GM19238 (cell line): Measurements from ENCODE around the gene NACC1.
"Not testable (repeated sequence)": the region's sequence is repeated elsewhere in the genome, so short reads cannot be mapped to it uniquely, and the experiment has no call there.

Experiments
- DNase-seq: peaks from one replicate; pipeline ENCODE4 v3.0.0; 2011; ENCODE audit warnings: low spot score; ENCODE audit not compliant: insufficient read length

NACC1 gene

DNA sequence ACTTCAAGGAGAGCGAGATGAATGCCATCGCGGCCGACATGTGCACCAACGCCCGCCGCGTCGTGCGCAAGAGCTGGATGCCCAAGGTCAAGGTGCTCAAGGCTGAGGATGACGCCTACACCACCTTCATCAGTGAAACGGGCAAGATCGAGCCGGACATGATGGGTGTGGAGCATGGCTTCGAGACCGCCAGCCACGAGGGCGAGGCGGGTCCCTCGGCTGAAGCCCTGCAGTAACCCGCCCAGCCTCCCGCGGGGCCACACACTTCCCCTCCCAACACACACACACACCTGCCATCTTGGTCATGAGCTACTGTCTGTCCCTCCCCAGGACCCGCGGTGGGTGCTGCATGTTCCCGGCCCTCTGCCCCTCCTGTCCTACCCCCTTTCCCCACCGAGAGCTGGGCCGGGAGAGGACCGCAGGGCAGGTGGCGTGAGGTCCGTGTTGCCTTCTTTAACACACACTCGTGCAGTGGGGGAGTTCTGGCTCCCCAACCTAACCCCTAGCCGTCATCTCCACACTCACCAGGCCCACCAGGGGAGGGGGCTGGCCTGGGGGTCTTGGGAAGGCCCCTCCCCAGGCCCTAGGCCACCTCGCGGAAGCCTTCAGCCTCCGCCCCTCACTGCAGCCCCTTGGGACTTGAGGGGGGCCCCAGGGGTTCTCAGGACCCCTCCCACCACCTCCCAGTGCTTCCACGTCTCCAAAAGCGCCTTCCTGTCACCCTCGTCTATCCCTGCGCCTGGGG, 20.3 kb downstream of the NACC1 start:
- DNase-seq: no peak

DNA sequence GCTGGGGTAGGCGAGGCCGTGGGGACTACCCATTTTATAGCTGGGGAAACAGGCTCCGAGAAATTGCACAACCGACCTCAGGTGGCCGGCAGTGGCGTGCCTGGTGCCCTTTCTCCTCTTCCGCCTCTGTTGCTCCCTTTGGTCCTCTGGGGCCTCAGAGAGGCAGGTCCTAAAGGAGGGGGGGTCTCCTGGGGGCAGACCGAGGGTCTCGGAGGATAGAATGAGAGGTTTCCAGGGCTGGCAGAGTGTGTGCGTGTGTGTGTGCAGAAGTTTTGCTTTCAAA, 20.8 kb downstream of the NACC1 start:
- no peak for DNase-seq

DNA sequence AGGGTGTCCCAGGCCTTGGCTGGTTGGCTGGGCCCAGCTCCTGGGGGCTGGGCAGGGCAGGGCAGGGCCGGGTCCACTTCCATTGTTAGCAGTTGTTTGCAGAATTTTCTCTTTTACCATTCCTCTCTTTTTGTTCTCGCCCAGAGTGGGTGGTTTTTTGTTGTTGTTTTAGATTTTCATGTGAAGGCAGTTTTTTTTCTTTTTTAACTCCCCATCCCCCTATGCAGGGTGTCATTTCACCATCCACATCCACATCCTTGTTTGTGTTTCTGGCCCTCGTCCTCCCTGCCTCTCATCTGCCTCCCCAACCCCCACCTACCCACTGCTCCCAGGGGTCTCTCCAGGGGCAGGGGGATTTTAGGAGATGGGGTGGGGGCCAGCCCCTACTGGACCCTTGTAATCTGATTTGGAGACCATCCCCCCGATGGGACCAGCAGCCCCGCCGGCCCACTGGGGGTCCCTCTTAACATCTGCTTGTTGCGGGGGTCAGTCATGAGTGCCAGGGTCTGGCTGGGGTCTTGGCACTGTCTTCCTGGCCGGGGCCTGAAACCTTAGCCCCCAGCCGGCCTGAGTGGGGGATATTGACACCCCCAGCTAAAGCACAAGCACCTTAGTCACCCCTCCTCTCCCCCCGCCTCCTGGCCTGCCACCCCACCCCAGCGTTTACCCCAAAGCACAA, 21.7 kb downstream of the NACC1 start:
- no peak for DNase-seq

DNA sequence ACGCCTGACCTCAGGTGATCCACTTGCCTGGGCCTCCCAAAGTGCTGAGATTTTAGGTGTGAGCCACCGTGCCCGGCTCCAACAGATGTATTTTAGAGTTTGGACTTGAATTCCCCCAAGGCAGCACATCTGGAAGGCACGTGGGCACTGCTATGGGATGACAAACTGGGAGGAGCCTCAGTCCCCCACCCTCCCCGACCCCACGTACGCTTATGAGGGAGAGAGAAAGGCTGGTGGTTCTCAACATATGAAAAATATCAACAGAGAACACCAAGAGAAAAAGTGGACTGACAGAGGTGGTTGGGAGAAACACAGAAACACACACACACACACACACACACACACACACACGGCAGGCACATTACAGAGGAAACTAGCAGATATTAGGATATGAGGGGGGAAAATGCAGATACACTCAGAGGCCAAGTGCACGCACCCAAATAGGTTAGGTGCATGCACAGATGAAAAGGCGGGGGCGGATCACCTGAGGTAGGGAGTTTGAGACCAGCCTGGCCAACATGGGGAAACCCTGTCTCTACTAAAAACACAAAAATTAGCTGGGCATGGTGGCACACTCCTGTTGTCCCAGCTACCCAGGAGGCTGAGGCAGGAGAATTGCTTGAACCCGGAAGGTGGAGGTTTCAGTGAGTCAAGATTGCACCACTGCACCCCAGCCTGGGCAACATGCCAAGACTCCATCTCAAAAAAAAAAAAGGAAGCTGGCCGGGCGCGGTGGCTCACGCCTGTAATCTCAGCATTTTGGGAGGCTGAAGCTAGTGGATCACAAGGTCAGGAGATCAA, 28.9 kb downstream of the NACC1 start:
- DNase-seq: no peak

DNA sequence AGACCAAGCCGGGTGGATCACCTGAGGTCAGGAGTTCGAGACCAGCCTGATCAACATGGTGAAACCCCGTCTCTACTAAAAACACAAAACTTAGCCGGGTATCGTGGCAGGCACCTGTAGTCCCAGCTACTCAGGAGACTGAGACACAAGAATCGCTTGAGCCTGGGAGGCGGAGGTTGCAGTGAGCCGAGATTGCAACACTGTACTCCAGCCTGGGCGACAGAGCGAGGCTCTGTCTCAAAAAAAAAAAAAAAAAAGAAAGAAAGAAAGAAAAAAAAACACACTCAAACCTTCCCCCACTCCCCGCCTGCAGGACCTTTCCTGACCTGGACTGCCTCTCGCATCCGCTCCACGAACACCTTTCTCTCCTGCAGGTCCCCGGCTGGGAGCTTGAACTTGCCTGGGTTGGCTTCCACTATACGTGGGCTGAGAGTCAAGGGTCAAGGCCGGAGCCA, 31.1 kb downstream of the NACC1 start:
- DNase-seq: not testable (repeated sequence)

DNA sequence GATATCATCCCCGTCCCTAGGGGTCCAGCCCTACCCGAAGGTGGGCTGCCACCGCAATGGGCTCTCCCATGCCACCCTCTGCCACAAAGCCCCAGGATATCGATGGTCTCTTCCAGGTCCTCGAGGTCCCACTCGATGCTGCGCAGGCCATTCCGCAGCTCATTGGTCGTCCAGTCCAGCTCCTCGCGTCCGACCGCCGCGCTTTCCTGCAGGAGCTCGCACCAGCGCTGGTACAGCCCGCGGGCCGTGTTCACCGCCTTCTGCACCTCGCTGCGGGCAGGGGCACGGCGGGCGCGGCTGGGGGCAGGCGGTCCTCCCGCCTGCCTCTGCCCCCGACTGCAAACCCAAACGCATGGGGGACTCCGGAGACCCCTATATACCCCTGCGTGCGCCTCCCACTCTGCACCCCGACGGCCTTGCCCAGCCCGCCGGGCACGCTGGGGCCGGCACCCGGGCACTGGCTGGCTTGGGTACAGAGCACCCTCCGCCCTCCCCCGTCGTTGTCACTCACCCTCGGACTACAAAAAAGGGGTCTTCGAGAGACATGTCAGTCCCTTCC, 31.6 kb downstream of the NACC1 start:
- no peak for DNase-seq

DNA sequence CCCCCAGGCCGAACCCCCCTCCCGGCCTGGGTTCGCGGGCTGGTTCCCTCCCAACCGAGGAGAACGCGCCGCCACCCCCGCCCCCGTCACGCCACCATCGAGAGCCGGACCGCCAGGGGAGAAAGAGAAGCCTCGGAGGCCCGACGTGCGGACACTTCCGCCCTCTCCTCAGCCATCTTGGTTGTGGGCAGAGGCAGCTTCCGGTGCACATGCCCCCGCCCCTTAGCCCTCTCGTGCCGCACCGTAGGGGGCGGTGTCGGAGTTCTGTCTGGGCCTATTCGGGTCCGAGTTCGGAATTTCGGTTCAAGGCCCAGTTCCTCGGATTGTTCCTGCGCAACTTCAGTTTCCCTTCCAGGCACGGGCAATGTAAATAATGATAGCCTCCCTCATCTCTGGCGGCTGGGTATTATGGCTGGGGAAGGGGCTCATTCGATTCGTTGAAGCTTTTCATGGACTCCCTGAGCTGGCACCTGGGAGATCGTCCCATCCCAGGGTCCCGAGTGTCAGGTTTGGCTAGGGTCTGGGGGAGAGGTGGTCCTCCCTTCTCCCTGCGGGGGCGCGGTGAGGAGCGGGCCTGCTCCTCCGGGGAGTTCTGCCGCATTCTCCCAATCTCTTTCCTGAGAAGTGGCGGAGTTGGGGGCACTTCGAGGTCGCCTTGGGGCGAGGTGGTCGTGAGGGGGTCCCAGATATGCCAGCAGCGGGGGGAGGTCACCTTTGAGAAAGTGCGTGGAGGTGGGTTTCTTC, 32.3 kb downstream of the NACC1 start, which contains the start of the genes IER2 and STX10:
TSS of gene IER2 (plus strand) at position 225 of the 744 bp plus-strand sequence. CDS start 2,776 bp downstream, outside the sequence.
TSS of gene STX10 (minus strand) at position 189 of the 744 bp plus-strand sequence. CDS start 202 bp downstream, outside the sequence.
- peak; percentile 90 for DNase-seq

DNA sequence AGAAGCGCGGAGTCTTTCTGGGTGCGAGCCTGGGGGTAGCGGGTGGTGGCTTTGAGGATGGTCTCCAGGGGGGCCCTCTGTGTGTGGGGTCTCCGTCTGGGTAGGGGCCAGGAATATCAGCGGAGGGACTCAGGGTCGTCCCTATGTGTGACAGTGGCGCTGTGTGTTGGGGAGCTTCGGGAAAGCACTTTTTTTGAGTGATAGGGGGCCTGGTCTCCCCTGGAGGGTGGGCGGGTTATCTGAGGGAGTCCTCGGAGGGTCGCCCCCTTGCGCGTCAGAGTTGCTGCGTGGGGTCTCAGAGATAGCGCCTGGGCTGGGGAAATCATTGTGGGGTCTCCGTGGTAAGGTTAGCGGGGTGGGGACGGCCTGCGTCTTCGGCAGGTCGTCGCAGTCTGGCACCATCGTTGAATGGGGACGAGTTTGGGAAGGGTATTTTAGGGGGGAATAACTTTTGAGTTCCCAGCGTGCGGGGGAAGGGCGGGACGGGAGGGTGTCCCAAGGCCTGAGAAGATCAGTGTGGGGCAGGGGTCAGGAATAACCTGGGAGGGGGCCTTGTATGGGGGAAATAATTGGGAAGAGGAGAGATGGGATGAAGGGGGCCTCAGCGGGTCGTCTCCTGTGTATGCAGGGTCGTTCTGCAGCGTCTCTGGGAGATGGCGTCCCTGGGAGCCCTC, 33.0 kb downstream of the NACC1 start:
- no peak for DNase-seq

DNA sequence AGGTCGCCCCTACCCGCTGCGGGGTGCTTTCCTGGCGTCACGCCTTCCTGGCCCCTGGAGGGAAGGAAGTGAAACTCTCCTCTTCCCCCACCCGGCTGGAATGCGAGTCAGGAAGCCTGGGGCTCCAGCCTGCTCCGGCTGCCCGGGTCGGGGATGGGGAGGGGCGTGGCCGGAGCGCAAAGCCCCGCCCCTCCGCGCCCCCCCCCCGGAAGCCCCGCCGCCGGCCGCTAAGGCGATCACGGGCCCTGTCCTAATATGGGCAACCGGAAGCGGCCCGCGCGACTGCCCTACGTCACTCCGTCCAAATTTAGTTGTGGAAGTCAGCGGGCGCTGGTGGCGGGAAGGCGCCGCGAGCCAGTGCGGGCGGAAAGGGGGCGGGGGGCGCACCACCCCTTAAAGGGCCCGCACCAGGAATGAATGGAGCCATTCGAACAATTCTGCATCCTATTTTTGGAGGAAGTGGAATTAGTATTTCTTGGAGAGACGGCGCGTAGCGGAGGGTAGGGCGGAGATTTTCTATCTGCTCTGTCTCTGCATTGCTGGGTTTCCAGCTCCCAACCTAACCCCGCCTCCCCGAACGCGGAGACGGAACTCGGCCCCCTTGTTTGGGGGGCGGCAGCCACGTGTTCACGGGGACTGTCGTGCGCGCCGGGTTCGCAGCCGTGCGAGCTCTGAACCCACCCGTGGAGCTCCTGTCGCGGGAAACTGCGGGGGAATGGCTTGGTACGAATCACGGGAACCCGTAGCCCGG, 33.7 kb downstream of the NACC1 start:
- DNase-seq: peak; percentile 80

DNA sequence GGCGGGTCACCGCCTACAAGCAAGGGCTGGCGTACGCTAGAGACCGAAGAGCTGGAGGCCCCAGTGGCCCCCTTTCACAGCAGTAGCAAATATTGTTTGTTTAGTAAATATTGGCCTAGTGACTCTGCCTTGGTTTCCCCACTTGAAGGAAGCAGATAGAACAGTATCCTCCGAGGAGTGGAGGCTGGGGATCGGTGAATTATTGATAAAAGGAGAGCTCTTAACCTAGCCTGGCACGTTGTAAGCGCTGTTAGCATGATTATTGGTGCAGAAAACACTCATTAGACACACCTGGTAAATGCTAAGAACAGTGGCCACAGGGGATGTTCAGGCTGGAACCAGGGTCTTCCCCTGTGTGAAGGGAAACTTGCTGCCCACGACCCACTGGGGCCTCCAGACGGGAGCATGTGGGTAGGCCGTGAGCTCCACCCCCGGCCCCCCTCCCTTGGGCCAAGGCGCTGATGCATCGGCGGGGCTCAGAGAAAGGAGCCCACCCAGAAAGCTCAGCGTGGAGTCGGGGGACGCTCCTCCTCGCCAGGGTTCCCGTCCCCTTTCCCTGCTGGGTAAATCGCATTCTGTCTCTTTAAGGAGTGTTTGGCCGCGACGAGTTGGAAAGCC, 34.4 kb downstream of the NACC1 start:
- peak; percentile 24 for DNase-seq

DNA sequence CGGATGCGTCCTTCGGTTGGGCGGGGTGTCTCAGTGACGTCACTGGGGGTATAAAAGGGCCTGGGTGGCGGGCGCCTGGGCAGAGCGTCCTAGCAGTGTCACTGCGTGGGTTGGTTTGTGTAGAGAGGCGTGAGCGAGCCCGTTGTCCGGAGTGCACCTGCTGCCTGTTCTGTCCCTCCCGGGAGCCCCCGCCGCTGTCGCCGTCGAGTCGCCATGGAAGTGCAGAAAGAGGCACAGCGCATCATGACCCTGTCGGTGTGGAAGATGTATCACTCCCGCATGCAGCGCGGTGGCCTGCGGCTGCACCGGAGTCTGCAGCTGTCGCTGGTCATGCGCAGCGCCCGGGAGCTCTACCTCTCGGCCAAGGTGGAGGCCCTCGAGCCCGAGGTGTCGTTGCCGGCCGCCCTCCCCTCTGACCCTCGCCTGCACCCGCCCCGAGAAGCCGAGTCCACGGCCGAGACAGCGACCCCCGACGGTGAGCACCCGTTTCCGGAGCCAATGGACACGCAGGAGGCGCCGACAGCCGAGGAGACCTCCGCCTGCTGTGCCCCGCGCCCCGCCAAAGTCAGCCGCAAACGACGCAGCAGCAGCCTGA, 35.0 kb downstream of the NACC1 start:
- peak; percentile 82 for DNase-seq

DNA sequence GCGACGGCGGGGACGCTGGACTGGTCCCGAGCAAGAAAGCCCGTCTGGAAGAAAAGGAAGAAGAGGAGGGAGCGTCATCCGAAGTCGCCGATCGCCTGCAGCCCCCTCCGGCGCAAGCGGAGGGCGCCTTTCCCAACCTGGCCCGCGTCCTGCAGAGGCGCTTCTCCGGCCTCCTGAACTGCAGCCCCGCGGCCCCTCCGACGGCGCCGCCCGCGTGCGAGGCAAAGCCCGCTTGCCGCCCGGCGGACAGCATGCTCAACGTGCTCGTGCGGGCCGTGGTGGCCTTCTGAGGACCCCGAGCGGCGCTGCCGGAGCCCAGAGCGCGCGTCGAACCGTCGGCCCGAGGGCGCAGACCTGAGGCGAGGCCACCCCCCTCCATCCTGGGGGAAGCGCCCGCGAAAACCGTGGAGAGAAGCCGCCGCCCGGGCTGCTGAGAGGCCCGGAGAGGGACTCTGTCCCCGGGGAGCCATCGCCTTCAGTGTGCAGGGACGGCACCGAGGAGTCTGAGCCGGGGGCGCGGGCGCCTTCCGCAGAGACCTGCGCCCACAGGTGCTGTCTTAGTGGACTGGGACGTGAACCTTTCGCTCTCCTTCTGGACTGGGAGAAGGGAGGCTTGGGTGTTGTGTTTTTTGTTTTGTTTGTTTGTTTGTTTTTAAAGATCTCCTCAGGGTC, 35.6 kb downstream of the NACC1 start:
- DNase-seq: no peak

DNA sequence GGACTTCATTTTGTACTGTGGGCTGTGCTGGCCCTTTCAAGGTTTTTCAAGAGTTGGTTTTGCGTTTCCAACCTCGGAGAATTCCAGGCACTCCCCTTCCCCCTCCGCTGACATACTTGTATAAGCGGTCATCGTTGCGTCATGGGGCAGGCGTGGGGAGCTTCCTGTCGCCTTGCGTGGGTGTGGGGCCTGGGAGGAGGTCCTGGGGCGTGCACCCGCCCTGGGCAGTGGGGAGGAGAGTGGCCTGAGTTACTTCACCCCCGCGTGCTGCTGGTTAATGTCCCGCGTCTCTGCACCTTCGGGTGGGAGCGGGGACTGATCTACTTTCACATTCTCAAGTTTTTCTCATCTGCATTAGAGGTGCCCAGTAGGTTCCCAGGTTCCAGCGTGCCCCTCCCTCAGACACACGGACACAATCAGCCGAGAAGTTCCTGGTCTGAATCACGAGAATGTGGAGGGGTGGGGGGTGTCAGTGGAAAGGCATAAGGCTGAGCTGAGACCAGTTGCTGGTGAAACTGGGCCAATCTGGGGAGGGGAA, 36.2 kb downstream of the NACC1 start:
- DNase-seq: no peak

DNA sequence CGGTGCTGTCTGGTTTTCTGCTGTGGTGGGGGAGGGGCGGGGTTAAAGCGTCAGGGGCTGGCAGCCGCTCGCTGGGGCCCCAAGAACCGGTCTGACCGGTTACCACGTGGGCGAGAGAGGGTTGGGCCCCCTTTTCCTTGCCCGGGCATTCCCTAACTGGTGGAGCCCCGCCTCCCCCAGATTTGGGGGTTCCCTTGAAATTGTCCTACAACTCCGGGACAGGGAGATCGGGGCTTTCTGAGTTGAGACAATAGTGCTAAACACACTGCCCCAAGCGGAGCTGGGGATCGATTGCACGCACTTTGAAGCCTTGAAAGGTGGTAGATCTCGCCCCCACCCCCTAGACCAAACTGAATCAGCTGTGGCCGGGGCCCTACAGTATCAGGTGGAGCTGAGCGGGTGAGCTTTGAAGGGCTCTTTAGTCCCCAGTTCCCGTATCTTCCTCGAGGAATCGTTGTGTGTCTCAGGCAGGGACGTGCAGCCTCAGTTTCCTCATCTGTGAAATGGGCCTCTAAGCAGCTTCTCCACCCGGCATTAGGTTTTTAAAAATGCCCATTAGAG, 36.9 kb downstream of the NACC1 start:
- DNase-seq: peak; percentile 45

DNA sequence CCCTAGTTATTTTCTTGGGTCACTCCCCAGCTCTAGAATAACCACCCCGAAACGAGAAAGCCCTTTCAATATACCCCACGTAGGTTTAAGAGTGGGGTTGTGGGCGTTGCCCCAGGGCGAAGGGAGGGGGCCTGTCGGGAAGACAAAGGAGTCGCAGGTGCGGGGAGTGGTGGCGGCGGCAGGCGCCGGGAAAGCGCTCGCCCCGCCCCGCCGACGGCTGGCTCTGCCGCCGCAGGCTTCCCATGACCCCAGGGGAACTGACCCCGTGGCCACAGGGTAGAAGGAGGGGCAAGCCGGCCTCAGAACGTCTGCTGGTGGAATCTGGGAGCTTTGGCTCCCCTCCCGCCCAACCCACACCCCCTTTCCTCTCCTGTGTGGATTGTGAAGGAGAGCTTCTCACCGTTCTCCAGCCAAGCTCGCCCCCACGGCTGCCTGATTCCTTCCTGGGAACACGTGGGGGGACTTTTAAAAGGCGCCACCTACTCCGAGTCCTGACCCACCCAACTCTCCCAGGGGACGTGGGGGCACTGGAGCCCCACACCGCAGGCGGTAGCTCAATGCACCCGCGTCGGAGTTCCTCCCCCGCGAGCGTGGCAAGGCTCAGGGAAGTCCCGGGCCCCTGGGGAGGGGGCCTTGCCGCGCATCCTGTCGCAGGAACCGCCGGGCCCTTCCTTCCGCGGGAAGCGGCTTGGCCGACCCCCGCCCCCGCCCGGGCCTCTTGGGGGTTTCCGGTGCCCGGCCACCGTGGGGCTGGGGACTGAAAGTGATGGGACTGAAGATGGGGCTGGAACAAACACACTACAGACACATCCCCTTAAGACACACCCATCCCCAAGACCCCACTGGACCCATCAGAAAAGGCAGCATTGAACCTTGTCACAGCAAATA, 37.7 kb downstream of the NACC1 start:
- DNase-seq: peak; percentile 62

DNA sequence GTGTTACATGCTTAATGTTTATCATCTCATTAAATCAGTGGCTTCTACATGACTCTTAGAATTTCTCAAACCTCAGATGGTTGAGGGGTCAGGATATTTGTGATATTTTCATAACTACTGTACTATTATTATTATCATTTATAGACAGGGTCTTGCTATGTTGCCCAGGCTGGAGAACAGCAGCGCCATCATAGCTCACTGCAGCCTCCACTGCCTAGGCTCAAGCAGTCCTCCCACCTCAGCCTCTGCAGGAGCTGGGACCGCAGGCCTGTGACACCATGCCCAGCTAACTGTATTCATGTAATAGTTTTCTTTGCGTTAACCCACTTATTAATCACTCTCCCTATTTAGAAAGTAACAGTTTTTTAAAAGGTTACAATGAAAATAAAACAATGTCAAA, 41.6 kb downstream of the NACC1 start:
- DNase-seq: no peak

DNA sequence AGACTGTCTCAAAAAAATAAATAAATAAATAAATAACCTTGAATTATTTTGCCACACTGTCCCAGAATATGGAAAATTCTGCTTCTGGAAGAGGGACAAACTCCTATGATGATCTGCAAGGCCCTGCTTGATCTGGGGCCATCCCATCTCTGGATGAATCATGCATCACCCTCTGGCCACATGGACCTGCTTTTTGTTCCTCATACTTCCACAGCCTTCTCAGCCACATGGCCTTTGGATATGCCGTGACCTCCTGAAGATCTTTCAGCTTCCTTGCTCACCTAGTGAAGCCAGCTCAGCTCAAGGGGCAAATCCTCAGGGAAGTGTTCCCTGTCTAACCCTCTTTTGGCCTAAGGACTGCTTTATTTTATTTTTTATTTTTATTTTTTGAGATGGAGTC, 42.5 kb downstream of the NACC1 start:
- no peak for DNase-seq
